Fibroblast of skin of right quadriceps (primary cell): ENCODE measurements around the gene IL1B.

ENCODE experiments used
- DNase-seq: peaks from one replicate; pipeline ENCODE4 v3.0.0-alpha.2; 2013

IL1B gene

GRCh38 chr2:112828251-112828691, 8.3 kb downstream of the IL1B start:
- no peak for DNase-seq

- DNase-seq = no peak
These were observed 8.9 kb downstream of the IL1B start for GRCh38 chr2:112827604-112828185.

GRCh38 chr2:112827009-112827408, 9.6 kb downstream of the IL1B start:
- DNase-seq = no peak

GRCh38 chr2:112825706-112826105, 10.9 kb downstream of the IL1B start:
- DNase-seq = no peak

GRCh38 chr2:112824694-112825085, 11.9 kb downstream of the IL1B start:
- DNase-seq = no peak

GRCh38 chr2:112821682-112822081, 14.9 kb downstream of the IL1B start:
- DNase-seq = no peak

- DNase-seq = no peak
These were observed 15.4 kb downstream of the IL1B start for GRCh38 chr2:112821142-112821541.

GRCh38 chr2:112820343-112820742, 16.2 kb downstream of the IL1B start:
- DNase-seq = no peak

GRCh38 chr2:112819081-112819480, 17.5 kb downstream of the IL1B start:
- DNase-seq = no peak

GRCh38 chr2:112818094-112818902, 18.3 kb downstream of the IL1B start:
- no peak for DNase-seq

GRCh38 chr2:112817082-112817689, 19.4 kb downstream of the IL1B start:
- no peak for DNase-seq

- peak; percentile 52 for DNase-seq
These were observed 22.3 kb downstream of the IL1B start for GRCh38 chr2:112814278-112814677.

GRCh38 chr2:112813280-112813966, 23.2 kb downstream of the IL1B start:
- DNase-seq = no peak

GRCh38 chr2:112812318-112813267, 24.0 kb downstream of the IL1B start:
- DNase-seq = peak; percentile 93

- DNase-seq = peak; percentile 92
These were observed 24.7 kb downstream of the IL1B start for GRCh38 chr2:112811841-112812306.

- no peak for DNase-seq
These were observed 25.2 kb downstream of the IL1B start for GRCh38 chr2:112811276-112811831.

GRCh38 chr2:112809112-112809511, 27.5 kb downstream of the IL1B start:
- no peak for DNase-seq

GRCh38 chr2:112807233-112807807, 29.3 kb downstream of the IL1B start:
- no peak for DNase-seq

GRCh38 chr2:112805542-112805941, 31.0 kb downstream of the IL1B start:
- no peak for DNase-seq

- DNase-seq = peak; percentile 89
These were observed 32.7 kb downstream of the IL1B start for GRCh38 chr2:112803691-112804521.
